AG09309 (cell line): Measurements from ENCODE around the gene ZDHHC17.
"Not testable (repeated sequence)": the region's sequence is repeated elsewhere in the genome, so short reads cannot be mapped to it uniquely, and the experiment has no call there.

ENCODE experiments used
- DNase-seq: peaks from one replicate; pipeline ENCODE4 v3.0.0-alpha.2; 2010; ENCODE audit warnings: low read depth
- H3K4me3 ChIP-seq: 2 replicates; pipeline ENCODE4 v1.5.1; 2011; ENCODE audit warnings: mild to moderate bottlenecking, low read depth, low read length, moderate library complexity; ENCODE audit not compliant: control insufficient read depth
- CTCF ChIP-seq: IDR thresholded peaks from 2 replicates; pipeline ENCODE4 v1.5.1; 2011; ENCODE audit warnings: mild to moderate bottlenecking, low read depth, low read length, inconsistent platforms; ENCODE audit not compliant: insufficient read depth, control insufficient read depth; ENCODE audit errors: missing control alignments

The ZDHHC17 gene

GRCh38 chr12:76766161-76766560 lies 2.2 kb downstream of the ZDHHC17 start:
- TF ChIP-seq CTCF, result no peak
- H3K4me3 ChIP-seq, result no peak overlapping the region
- DNase-seq, result no peak

- TF ChIP-seq CTCF, result no peak
- no peak overlapping the region for H3K4me3 ChIP-seq
- no peak for DNase-seq
Observed at GRCh38 chr12:76768576-76768975, 4.7 kb downstream of the ZDHHC17 start.

GRCh38 chr12:76777765-76778216 lies 13.9 kb downstream of the ZDHHC17 start:
- no peak overlapping the region for H3K4me3 ChIP-seq
- no peak for TF ChIP-seq CTCF
- DNase-seq, result no peak

- no peak overlapping the region for H3K4me3 ChIP-seq
- DNase-seq, result no peak
- no peak for TF ChIP-seq CTCF
Observed at GRCh38 chr12:76778364-76778763, 14.4 kb downstream of the ZDHHC17 start.

- DNase-seq, H3K4me3 ChIP-seq: not testable (repeated sequence)
Observed at GRCh38 chr12:76779310-76779709, 15.4 kb downstream of the ZDHHC17 start.

- no peak for DNase-seq
- TF ChIP-seq CTCF, result no peak
- H3K4me3 ChIP-seq, result no peak overlapping the region
Observed at GRCh38 chr12:76781321-76781720, 17.4 kb downstream of the ZDHHC17 start.

GRCh38 chr12:76782526-76782925 lies 18.6 kb downstream of the ZDHHC17 start:
- no peak for TF ChIP-seq CTCF
- no peak for DNase-seq
- no peak overlapping the region for H3K4me3 ChIP-seq
